ENCODE data around the gene SMYD3. TPM values are rescaled to one million over a fixed set of nuclear protein-coding genes. Genes with fewer than 3 reads are reported as not detected.

The SMYD3 gene
- total and polyA plus RNA-seq, 2 of the 13 experiments (the other 11 are each of a cell fraction or from before 2014, with no cell fraction given): 27.7 to 35.8 TPM

DNA sequence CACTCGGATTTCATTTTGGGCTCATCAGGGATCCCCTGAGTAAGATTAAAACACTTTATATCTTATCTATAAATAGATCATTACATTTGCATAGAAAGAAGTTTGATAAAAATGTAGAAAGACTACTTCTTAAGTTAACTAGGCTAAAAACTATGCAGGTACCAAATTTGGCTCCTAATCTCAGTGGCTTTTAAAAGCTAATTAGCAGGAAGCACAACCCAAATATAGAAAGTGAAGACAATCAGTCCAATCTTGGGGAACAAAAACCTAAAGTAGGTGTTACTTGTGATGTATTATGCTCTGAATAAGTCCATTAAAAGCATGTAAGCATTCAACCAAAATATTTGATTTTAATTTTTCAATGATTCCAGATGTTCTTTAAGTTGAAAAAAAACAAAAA lies 35.4 kb downstream of the SMYD3 start:
- no peak for FAIRE-seq
- no peak overlapping the region for H3K4me2 ChIP-seq (ENCODE audit: low read depth, low read length)
- intact Hi-C loops (cut with micrococcal nuclease; ENCODE audit: unreplicated experiment): no loop called here
- 93% methylated on average over 1 of the region's 1 CpG for WGBS (ENCODE audit: low lambda C conversion rate)
- no peak overlapping the region for H2AFZ ChIP-seq (ENCODE audit: low read length)
- no peak overlapping the region for H3K9ac ChIP-seq (ENCODE audit: insufficient read depth, low read depth, low read length)
- H3K79me2 ChIP-seq (ENCODE audit: insufficient read depth, low read length): no peaks in the 10 kb centered on the region
- in situ Hi-C loops (cut with HindIII; ENCODE audit: extremely low pct_ligation_motif_present, low pct_unique_long_range_greater_than_20kb): no loop called here
- no peak for DNase-seq (ENCODE audit: low spot score)
- ChIA-PET CTCF (ENCODE audit: low intra/inter-chr PET ratio, low total read pairs) (no interaction called here), POLR2A (no interaction called here)
- no peaks in the 10 kb centered on the region for H3K9me3 ChIP-seq (ENCODE audit: low read length)
- H4K20me1 ChIP-seq (ENCODE audit: insufficient read depth, low read length): no peaks in the 10 kb centered on the region
- no peaks in the 10 kb centered on the region for H3K36me3 ChIP-seq (replicated peaks in 1 of 2; ENCODE audit: control insufficient read depth in 1 of 2, insufficient read depth in 2 of 2, low read length in 2 of 2)
- H3K27ac ChIP-seq (ENCODE audit: extremely low read length, insufficient read depth, low read length): no peak overlapping the region
- H3K4me1 ChIP-seq (ENCODE audit: insufficient read depth, low read length): no peaks in the 10 kb centered on the region
- BruUV-seq (replicated peaks): no TSS peak
- ATAC-seq: no peak
- H3K4me3 ChIP-seq (replicated peaks in 1 of 3; ENCODE audit: insufficient read depth in 1 of 3, low read depth in 2 of 3, low read length in 3 of 3): no peak overlapping the region
- no peaks in the 10 kb centered on the region for H3K27me3 ChIP-seq (ENCODE audit: control insufficient read depth in 1 of 2, insufficient read depth in 2 of 2, low read length in 2 of 2)
- TF ChIP-seq ZNF619 (CRISPR knock-in tag; IDR thresholded peaks at IDR 0.05) (no peak), ZNF724P (CRISPR knock-in tag; IDR thresholded peaks at IDR 0.05; ENCODE audit: borderline replicate concordance) (no peak), ZNF839 (CRISPR knock-in tag; IDR thresholded peaks at IDR 0.05; ENCODE audit: borderline replicate concordance) (no peak), ZFP62 (CRISPR knock-in tag; IDR thresholded peaks at IDR 0.05) (no peak), ONECUT2 (CRISPR knock-in tag; IDR thresholded peaks at IDR 0.05) (no peak), ZNF180 (CRISPR knock-in tag; IDR thresholded peaks at IDR 0.05; ENCODE audit: borderline replicate concordance, low read depth) (no peak), ZEB1 (IDR thresholded peaks at IDR 0.05; ENCODE audit: insufficient replicate concordance, low read depth) (no peak), RBFOX2 (IDR thresholded peaks at IDR 0.05; ENCODE audit: low read depth, low read length) (no peak), ZSCAN30 (CRISPR knock-in tag; IDR thresholded peaks at IDR 0.05) (no peak), YY1 (IDR thresholded peaks at IDR 0.05; ENCODE audit: insufficient read depth, insufficient replicate concordance, low read depth, low read length) (no peak)
- TF ChIP-seq, protein P1, sequence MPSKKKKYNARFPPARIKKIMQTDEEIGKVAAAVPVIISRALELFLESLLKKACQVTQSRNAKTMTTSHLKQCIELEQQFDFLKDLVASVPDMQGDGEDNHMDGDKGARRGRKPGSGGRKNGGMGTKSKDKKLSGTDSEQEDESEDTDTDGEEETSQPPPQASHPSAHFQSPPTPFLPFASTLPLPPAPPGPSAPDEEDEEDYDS (CRISPR knock-in tag; IDR thresholded peaks at IDR 0.05): no peak
- TF ChIP-seq, protein P2, sequence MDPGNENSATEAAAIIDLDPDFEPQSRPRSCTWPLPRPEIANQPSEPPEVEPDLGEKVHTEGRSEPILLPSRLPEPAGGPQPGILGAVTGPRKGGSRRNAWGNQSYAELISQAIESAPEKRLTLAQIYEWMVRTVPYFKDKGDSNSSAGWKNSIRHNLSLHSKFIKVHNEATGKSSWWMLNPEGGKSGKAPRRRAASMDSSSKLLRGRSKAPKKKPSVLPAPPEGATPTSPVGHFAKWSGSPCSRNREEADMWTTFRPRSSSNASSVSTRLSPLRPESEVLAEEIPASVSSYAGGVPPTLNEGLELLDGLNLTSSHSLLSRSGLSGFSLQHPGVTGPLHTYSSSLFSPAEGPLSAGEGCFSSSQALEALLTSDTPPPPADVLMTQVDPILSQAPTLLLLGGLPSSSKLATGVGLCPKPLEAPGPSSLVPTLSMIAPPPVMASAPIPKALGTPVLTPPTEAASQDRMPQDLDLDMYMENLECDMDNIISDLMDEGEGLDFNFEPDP (CRISPR knock-in tag; conservative IDR thresholded peaks at IDR 0.05): no peak
- TF ChIP-seq, protein P3, sequence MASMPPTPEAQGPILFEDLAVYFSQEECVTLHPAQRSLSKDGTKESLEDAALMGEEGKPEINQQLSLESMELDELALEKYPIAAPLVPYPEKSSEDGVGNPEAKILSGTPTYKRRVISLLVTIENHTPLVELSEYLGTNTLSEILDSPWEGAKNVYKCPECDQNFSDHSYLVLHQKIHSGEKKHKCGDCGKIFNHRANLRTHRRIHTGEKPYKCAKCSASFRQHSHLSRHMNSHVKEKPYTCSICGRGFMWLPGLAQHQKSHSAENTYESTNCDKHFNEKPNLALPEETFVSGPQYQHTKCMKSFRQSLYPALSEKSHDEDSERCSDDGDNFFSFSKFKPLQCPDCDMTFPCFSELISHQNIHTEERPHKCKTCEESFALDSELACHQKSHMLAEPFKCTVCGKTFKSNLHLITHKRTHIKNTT (CRISPR knock-in tag; IDR thresholded peaks at IDR 0.05): no peak
- TF ChIP-seq, protein P4, sequence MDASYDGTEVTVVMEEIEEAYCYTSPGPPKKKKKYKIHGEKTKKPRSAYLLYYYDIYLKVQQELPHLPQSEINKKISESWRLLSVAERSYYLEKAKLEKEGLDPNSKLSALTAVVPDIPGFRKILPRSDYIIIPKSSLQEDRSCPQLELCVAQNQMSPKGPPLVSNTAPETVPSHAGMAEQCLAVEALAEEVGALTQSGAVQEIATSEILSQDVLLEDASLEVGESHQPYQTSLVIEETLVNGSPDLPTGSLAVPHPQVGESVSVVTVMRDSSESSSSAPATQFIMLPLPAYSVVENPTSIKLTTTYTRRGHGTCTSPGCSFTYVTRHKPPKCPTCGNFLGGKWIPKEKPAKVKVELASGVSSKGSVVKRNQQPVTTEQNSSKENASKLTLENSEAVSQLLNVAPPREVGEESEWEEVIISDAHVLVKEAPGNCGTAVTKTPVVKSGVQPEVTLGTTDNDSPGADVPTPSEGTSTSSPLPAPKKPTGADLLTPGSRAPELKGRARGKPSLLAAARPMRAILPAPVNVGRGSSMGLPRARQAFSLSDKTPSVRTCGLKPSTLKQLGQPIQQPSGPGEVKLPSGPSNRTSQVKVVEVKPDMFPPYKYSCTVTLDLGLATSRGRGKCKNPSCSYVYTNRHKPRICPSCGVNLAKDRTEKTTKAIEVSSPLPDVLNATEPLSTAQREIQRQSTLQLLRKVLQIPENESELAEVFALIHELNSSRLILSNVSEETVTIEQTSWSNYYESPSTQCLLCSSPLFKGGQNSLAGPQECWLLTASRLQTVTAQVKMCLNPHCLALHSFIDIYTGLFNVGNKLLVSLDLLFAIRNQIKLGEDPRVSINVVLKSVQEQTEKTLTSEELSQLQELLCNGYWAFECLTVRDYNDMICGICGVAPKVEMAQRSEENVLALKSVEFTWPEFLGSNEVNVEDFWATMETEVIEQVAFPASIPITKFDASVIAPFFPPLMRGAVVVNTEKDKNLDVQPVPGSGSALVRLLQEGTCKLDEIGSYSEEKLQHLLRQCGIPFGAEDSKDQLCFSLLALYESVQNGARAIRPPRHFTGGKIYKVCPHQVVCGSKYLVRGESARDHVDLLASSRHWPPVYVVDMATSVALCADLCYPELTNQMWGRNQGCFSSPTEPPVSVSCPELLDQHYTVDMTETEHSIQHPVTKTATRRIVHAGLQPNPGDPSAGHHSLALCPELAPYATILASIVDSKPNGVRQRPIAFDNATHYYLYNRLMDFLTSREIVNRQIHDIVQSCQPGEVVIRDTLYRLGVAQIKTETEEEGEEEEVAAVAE (CRISPR knock-in tag; IDR thresholded peaks at IDR 0.05; ENCODE audit: borderline replicate concordance): no peak
- TF ChIP-seq, protein P5, sequence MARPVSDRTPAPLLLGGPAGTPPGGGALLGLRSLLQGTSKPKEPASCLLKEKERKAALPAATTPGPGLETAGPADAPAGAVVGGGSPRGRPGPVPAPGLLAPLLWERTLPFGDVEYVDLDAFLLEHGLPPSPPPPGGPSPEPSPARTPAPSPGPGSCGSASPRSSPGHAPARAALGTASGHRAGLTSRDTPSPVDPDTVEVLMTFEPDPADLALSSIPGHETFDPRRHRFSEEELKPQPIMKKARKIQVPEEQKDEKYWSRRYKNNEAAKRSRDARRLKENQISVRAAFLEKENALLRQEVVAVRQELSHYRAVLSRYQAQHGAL (CRISPR knock-in tag; IDR thresholded peaks at IDR 0.05; ENCODE audit: not compliant biosample characterization): no peak
- TF ChIP-seq, protein P6, sequence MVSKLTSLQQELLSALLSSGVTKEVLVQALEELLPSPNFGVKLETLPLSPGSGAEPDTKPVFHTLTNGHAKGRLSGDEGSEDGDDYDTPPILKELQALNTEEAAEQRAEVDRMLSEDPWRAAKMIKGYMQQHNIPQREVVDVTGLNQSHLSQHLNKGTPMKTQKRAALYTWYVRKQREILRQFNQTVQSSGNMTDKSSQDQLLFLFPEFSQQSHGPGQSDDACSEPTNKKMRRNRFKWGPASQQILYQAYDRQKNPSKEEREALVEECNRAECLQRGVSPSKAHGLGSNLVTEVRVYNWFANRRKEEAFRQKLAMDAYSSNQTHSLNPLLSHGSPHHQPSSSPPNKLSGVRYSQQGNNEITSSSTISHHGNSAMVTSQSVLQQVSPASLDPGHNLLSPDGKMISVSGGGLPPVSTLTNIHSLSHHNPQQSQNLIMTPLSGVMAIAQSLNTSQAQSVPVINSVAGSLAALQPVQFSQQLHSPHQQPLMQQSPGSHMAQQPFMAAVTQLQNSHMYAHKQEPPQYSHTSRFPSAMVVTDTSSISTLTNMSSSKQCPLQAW (CRISPR knock-in tag; IDR thresholded peaks at IDR 0.05): no peak
